ELR (cell line): Measurements from ENCODE around the gene GAMT.
A peak's percentile ranks its signal among the peaks of the same experiment; 100 is the strongest.

Source experiments
- DNase-seq: peaks from one replicate; pipeline ENCODE4 v3.0.0-alpha.2; 2015; ENCODE audit warnings: low read depth

GAMT gene

DNA sequence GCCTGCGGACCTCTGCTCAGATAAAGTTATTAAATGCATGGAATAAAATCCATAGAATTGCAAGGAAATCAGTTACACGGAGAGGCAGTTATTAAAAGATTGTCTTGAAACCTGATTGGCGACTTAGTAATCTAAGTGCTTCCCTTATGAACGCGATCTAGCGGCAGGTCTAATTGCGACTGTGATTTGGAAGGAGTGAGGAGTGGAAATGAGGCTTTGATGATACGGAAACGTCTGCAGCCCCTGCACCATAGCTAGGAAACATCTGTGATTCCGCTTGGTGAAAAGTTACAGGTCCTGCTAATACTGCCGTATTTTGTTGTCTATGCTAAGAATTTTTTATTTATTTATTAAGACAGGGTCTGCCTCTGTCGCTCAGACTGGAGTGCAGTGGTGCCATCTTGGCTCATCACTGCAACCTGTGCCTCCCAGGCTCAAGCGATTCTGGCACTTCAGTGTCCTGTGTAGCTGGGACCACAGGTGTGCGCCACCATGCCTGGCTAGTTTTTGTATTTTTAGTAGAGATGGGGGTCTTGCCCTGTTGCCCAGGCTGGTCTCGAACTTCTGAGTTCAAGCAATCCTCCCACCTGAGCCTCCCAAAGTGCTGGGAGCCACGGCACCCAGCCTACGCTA lies 16.7 kb downstream of the GAMT start:
- no peak for DNase-seq

DNA sequence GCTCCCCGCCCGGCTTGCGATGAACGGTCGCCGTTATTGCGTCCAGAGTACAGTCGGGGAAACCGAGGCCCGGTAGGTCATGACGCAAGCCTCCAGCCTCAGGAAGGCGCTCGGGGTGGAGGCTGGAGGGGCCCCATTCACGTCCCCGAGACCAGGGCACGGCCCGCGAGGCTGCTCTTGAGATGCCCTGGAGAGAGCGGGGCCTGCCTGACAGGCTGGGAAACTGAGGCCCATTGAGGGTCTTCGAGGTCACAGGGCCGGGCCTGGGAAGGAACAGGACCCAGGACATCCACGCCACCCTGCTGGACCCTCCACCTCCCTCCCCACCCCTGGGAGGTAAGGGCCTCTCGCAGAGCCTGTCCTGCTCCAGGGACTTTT lies 17.3 kb downstream of the GAMT start:
- DNase-seq: no peak

DNA sequence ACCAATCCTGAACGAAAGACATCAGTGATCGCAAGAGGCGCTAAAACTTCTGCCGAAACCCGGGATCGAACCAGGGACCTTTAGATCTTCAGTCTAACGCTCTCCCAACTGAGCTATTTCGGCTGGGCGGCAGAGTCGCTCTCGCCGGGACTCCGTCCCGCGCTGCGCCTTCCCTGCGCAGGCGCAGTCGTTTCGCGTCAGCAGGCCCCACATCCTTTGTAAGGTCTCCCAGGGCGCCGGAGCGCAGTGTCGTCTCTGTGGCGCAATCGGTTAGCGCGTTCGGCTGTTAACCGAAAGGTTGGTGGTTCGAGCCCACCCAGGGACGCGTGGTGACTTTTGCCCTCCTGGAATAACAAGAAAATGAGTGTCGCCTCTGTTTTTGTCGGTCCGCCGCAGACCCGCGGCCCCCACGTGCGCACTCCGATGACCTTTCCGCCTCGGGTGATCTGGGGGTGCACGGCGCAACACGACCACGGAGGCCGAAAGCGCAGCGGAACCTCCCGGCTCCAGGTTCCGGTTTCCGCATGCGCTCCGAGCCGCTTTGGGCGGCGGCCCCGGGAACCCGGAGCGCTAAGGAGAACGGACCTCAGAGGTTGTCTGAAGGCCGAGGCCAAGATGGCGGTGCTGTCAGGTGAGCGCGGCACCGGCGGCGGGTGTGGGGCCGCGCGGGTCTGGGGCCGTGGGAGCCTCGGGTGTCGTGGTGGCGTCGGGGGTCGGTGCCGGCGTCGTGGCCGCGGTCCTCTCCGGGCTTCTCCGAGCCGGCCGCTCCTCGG lies 17.8 kb downstream of the GAMT start, which contains the start of gene NDUFS7:
Gene NDUFS7, plus strand, starts transcription at position 596 of the 773 bp plus-strand sequence. Its CDS starts 20 bp downstream, at position 616.
- DNase-seq: peak; percentile 93

DNA sequence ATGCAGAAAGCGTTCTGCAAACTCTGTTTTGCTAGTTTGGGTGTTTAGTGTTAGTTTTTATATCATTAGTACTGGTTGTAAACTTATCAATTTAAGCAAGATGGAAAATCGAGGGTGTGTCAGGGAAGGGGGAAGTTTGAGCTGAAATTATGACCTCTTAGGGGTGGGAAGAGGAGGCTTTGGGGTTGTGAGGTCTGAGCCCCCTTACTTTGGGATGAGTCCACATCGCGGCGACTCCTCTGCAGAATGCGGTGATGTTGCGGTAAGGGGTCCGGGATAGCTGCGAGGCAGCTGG lies 18.4 kb downstream of the GAMT start:
- no peak for DNase-seq

DNA sequence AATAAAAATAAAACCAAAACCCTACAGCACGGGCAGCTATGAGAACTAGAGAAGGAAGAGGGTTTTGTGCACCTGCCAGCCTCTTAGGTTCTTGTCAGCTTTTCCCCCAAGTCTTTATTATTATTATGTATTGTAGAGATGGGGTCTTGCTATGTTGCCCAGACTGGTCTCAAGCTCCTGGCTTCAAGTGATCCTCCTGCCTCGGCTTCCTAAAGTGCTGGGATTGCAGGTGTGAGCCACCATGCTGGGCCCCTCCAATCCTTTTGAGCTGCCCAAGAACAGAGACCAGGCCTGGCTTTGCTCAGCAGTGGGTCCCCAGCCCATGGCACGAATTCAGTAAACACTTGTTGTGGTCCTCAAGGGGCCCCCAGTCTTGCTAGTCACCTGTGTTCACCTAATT lies 19.1 kb downstream of the GAMT start:
- no peak for DNase-seq

DNA sequence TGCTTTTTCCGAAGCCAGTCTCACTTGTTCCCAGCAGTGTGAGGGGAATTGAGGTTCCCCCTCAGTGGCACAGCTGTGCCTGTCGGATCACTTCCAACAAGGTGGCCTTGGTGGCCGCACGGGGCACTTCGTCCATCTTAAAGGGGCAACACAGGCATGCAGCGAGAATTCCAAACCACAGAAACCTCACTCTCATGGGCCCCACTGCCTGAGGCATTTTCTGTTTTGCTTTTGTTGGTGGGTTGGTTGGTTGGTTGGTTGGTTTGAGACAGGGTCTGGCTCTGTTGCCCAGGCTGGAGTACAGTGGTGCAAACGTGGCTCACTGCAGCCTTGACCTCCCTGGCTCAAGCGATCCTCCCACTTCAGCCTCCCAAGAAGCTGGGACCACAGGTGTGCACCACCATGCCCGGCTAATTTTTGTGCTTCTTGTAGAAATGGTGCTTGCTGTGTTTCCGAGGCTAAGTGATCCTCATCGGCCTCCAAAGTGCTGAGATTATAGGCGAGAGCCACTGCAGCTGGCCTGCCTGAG lies 21.3 kb downstream of the GAMT start:
- DNase-seq: no peak

DNA sequence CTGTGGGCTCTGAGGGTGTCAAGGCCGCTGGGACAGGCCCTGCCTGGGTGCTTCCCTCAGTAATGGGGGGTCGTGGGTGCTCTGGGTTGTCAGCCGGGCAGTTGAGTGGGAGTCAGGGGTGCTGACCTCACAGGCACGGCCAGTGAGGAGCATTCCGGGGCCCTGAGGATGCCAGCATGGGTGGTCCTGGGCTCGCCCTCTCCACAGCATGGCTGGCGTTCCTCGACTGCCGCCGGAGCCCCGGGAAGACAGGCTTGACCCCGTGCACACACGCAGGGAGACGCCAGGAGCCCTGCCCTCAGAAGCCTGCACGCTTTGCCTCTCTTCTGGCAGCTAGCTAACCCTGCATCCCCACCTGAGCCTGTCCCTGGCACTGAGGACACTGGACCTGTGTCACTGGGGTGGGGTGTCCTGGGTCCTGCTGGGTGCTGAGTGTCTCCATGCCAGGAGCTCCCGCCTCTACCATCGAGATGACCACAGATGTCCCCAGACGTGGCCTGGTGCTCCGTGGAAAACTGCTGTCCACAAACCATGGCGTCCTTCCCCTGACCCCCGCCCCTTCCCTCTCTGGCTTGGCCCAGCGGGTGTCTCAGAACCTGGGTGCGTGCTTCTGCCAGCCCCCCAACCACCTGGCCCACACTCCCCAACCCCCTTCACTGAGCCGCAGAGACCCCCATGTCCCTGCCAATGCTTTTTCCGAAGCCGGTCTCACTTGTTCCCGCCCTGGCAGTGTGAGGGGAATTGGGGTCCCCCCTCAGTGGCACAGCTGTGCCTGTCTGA lies 22.0 kb downstream of the GAMT start:
- no peak for DNase-seq

DNA sequence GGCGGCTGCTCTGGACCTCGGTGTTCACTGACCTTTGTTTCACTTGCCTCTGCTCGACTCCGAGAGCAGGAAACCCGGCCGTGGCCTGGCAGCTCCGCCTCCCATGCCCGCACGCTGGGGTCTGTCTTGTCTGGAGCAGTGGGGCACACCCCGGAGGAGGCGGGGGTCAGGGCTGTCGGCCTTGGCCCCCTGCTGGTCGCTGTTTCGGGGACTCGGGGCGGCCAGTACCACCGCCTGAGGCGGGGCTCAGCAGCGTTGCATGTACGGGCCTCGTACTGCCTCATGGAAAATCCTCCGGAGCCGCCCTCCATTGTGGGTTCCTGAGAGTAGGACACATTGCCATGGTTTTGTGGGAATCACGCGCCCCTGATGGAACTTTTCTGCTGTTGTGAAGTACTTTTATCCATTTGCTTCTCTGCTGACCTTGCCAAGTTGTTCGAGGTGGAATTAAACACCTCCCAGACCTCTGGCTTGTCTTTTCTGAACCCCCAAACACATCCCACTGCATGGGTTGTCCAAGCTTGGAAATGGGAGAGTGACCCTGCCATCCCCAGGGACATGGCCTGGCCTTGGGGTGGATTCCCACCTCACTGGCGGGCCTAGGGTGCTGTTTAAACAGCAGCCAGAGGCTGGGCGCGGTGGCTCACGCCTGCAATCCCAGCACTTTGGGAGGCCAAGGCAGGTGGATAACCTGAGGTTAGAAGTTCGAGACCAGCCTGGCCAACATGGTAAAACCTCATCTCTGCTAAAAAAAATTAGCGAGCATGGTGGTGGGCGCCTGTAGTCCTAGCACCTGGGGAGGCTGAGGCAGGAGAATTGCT lies 23.2 kb downstream of the GAMT start:
- no peak for DNase-seq

DNA sequence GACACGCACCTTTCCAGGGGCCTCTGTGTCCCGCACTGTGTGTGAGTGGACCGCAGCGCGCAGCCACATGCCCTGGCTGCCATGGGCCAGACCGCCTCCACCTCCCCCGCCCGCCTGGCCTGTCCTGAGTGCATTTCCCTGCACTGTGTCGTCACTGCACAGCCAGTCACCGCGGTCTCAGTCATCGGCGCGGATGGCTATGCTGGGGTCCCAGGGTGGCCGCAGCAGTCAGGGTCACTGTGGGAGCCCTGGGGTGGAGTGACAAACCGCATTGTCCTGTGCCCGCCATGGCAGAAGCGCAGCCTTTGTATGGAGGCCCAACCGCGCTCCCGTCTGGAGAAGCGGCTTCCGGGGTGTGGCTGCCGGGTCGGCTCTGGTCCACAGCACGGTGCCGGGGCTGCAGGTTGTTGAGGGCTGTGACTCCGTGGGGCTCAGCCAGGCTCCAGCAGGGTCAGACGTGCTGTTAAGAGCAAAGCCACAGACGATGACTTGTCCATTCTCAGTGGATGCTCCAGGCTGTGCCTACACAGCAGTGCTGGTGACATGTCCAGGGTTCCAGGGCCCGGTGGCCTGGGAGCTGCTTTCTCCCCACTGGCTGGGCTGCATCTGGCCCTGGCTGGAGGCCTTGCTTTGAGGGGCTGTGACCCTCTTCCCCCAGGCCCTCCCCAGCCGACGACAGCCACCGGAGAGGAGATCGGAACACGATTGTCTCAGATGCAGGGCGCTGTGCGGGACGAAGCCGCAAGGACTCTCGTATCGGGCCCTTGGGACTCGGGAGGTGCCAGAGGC lies 24.0 kb downstream of the GAMT start:
- DNase-seq: no peak

DNA sequence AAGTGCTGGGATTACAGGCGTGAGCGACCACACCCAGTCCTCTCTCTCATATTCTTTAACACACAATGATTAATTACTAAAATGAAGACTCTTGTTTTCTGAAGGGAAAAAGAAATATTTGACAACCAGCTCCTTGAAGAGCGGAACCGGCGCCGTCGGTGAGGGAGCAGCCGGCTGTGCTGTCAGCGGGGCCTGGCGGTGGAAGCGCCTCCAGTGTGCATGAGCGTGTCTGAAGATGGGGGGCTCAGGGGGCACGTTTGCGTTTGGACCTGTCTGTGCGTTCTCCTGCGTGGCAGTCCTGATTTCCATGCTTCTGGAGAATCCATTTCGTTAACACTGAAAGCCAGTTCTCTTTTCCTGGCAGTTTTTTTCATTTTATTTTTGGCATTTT lies 24.9 kb downstream of the GAMT start:
- no peak for DNase-seq

DNA sequence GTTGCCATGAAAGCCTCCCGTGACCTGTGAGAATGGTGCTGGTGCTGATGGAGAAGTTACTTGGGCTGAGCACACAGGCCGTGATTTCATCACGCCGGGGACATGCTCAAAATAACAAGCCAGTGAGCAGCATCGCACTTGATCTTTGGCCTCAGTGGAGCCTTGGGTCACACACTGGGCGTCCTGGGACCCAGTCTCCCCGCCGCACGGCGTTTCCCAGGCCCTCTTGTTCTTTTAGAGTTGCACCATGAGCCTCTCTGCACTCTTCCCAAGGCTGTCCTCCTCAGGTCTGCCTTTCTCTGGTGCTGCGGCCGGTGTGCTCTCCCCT lies 27.1 kb downstream of the GAMT start:
- no peak for DNase-seq

DNA sequence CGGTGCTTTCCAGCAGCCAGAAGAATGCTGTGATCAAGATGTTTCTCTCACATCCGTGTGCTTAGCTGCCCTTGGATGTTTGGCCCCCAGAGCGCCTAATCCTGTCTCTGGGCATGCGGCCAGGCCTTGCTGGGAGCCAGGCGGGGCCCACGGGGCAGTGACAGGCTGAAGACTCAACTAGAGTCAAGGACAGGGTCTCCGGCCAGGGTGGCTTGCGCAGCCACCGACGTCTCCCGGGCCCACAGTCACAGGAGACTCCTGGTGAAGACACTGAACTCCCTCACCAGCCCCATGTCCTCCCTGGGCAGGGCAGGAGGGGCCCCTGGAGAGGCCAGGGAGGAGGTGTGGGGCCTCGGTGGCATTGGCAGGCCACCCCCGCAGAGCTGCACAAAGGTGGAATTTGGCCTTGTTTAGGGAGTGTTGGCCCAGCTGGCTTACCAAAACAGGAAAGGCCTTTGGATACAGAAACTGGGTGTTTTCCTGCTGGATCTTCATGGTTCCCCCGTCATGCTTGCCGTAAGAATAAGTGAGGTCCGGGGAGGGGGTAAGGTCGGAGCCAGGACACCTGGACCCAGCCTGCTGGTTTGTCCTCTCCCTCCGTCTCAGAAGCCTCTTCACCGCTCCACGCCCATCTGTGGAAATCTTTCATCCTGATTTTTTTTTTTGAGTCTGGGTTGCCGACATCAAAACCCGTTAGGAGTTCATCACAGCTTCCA lies 27.6 kb downstream of the GAMT start:
- no peak for DNase-seq

DNA sequence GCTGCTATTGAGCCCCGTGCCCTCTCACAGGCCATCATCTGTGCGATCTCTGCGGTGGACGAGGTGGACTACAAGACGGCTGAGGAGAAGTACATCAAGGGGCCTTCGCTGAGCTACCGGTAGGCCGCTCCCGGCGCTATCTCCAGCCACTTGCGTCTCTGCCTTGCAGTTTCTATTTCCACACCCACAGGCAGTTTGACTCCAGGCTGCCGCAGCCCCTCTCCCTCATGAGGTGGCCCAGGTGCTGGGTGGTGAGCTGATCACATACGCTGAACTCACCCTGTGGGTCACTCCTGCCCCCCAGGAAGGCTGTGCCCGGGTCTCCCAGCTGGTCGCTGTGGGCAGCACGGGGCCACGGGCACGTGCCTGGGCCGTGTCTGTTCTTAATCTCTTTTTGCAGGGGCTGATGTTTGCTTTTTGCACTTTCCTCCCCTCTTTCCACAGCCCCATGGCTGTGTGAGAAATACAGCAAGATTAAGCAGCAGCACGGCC lies 28.3 kb downstream of the GAMT start:
- no peak for DNase-seq

DNA sequence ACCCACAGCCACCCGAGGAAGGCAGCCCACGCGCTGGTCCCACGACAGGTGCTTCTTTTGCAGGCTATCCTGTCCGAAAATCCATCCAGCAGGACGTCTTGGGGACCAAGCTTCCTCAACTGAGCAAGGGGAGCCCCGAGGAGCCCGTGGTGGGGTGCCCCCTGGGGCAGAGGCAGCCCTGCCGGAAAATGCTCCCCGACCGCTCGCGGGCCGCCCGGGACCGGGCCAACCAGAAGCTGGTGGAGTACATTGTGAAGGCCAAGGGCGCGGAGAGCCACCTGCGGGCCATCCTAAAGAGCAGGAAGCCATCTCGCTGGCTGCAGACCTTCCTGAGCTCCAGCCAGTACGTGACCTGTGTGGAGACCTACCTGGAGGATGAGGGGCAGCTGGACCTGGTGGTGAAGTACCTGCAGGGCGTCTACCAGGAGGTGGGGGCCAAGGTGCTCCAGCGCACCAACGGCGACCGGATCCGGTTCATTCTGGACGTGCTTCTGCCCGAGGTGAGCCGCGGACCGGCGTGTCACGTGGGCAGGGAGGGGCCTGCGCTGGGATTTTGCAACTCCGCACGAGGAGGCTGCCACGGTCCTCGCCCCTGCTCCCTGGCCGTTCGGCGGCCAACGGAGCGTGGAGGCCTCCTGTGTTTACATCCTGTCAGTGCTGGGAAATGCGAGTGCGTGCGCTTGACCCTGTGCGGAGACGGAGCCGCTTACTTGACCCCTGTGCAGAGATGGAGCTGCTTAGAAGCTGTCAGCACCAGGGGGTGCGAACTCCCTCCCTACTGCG lies 30.6 kb downstream of the GAMT start:
- no peak for DNase-seq

DNA sequence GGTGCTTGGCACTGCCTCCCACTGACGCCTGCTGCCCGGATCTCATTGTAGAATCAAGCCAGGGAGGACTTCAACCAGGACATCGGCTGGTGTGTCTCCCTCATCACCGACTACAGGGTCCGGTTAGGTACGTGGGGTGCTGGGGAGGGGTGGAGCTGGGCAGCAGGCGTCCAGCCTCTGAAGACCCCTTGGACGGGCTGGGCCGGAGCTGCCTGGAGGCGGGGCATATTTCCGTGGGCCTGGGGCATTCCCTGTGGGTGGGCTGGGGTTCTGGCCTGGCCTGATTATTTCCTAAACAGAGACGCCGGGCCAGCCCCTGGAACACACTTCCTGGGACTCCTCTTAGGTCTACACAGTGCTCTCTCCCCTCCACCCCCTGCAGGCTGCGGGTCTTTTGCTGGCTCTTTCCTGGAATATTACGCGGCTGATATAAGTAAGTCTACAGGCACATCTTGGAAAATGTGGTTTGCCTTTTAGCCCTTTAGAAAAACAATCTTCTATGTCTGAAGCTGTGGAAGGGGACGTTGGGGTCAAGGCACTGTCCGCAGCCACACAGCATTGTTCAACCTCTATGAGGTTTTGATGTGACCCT lies 32.0 kb downstream of the GAMT start:
- DNase-seq: no peak

DNA sequence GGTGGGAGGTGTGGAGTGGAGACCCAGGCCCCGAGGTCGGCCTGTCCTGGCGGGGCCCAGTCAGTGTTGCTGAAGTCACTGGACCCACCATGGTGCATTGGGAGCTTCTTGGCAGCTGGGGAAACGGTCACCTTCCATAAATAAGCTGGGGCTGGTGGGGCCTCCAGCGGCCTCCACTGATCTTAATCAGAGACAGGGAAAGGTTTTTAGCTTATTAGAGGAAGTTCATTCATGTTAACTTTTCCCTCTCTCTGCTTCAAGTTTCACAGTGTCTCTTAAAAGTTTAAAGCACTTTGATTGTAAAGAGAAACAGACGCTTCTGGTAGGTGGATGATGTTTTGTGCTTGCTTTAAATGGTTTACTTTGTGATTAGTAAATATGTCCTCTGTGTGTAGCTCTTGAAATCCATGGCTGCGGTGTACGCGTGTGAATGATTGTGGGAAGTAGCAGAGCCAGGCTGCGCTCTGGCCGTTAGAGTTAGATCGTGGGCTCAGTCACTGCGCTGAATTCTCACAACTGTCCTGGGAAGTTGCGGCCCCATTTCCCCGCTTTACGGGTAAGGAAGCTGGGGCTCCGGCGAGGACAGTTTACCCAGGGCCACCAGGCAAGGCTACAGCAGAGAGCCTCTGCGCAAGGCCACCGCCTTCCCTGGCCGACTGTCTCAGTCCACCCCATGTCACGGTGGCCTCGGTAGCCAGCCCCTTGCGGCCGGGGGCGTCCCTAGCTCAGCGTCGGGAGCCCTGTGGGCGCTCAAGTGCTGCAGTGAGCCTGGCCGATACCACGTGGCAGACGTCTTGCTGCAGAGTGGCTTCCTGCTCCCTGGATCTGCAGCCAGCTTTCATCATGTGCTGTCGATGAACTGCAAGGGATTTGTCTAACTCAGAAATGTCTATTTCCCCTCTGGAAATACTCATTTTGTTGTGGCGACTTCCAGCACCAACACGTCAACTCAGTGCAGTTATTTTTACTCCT lies 34.2 kb downstream of the GAMT start:
- DNase-seq: no peak

DNA sequence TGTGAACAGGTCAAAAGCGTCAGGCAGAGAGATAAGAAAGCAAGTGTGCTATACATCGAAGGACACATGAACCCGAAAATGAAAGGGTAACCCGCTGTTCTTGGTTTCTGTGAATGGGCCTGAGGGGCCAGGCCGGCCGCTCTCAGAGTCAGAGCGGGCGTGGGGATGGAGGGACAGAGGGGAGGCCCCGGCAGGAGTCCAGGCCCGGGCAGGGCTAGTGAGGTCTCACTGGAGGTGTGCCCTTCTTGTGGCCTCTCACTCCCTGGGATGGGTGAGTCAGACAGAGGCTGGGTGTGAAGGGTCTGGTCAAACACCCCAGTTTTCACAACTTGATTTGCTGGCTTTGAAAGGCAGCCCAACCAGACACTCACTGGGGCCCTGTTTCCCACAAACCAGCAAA lies 35.0 kb downstream of the GAMT start:
- DNase-seq: no peak
